Panc1 (cell line): Measurements from ENCODE around the gene METTL22.

Experiments
- POLR2AphosphoS5 ChIP-seq: IDR thresholded peaks from 2 replicates; pipeline ENCODE4 v1.6.1; 2012; ENCODE audit warnings: mild to moderate bottlenecking, low read depth, low read length, moderate library complexity
- SIN3A ChIP-seq: IDR thresholded peaks from 2 replicates; pipeline ENCODE4 v1.6.1; 2012; ENCODE audit warnings: low read depth, mild to moderate bottlenecking, low read length, moderate library complexity, borderline replicate concordance; ENCODE audit not compliant: insufficient read depth

- TF ChIP-seq SIN3A: no peak
- TF ChIP-seq POLR2AphosphoS5: no peak
These were observed 13.7 kb downstream of the METTL22 start for GRCh38 chr16:8634991-8635736.
